Stimulated activated CD4-positive, alpha-beta T cell treated with anti-CD3 and anti-CD28 coated beads, Interleukin-4, amount 100 ng/mL, for 4 hours (primary cell): ENCODE results near the gene PER2.
"Not testable (repeated sequence)": the region's sequence is repeated elsewhere in the genome, so short reads cannot be mapped to it uniquely, and the experiment has no call there.

Experiments
- DNase-seq, 2 experiments: peaks; one replicate each; pipeline ENCODE4 v3.0.0-alpha.2; 2020

PER2 gene

GRCh38 chr2:238286987-238287736, 1.2 kb downstream of the PER2 start:
- peak; percentile 26 to 56 for DNase-seq

GRCh38 chr2:238286551-238286950, 1.9 kb downstream of the PER2 start:
- no peak for DNase-seq

- DNase-seq = no peak
Measured at GRCh38 chr2:238286095-238286494, 2.3 kb downstream of the PER2 start.

- DNase-seq = no peak
Measured at GRCh38 chr2:238285653-238286082, 2.7 kb downstream of the PER2 start.

- DNase-seq = no peak
Measured at GRCh38 chr2:238284802-238285515, 3.5 kb downstream of the PER2 start.

GRCh38 chr2:238282861-238283738, 5.3 kb downstream of the PER2 start:
- no peak for DNase-seq

- no peak for DNase-seq
Measured at GRCh38 chr2:238281826-238282480, 6.5 kb downstream of the PER2 start.

- no peak for DNase-seq
Measured at GRCh38 chr2:238280083-238280825, 8.2 kb downstream of the PER2 start.

- no peak for DNase-seq
Measured at GRCh38 chr2:238279324-238279682, 9.1 kb downstream of the PER2 start.

- no peak for DNase-seq
Measured at GRCh38 chr2:238278626-238279323, 9.6 kb downstream of the PER2 start.

- DNase-seq = no peak
Measured at GRCh38 chr2:238277695-238278094, 10.7 kb downstream of the PER2 start.

- DNase-seq = no peak
Measured at GRCh38 chr2:238274152-238274865, 14.1 kb downstream of the PER2 start.

GRCh38 chr2:238273433-238273832, 15.0 kb downstream of the PER2 start:
- not testable (repeated sequence) for DNase-seq

- DNase-seq = no peak
Measured at GRCh38 chr2:238272156-238272555, 16.3 kb downstream of the PER2 start.

GRCh38 chr2:238271686-238272085, 16.7 kb downstream of the PER2 start:
- not testable (repeated sequence) for DNase-seq

- DNase-seq = no peak
Measured at GRCh38 chr2:238271061-238271554, 17.3 kb downstream of the PER2 start.

GRCh38 chr2:238270606-238271005, 17.8 kb downstream of the PER2 start:
- DNase-seq = no peak

- DNase-seq = no peak
Measured at GRCh38 chr2:238269741-238270140, 18.7 kb downstream of the PER2 start.

- DNase-seq = no peak
Measured at GRCh38 chr2:238267884-238268680, 20.3 kb downstream of the PER2 start.

GRCh38 chr2:238267341-238267710, 21.1 kb downstream of the PER2 start:
- DNase-seq = no peak
